H1 (cell line): ENCODE data around the gene UTP14C. TPM values are rescaled to one million over a fixed set of nuclear protein-coding genes. Genes with fewer than 3 reads are reported as not detected.

ENCODE experiments used
- CBX5 ChIP-seq: fragments of 300-800, 300-1000 bp; sonication (generic); IDR thresholded peaks from 2 replicates; pipeline ENCODE4 v1.7.1; 2016; ENCODE audit warnings: antibody characterized with exemption, low read length, low read depth
- RFX5 ChIP-seq: IDR thresholded peaks from 2 replicates; pipeline ENCODE4 v1.6.1; 2011; ENCODE audit warnings: low read depth, low read length, improper control_type of control experiment, borderline replicate concordance
- SP1 ChIP-seq: IDR thresholded peaks from 2 replicates; pipeline ENCODE4 v1.6.1; 2011; ENCODE audit warnings: low read depth, low read length
- TCF12 ChIP-seq: IDR thresholded peaks from 2 replicates; pipeline ENCODE4 v1.6.1; 2011; ENCODE audit warnings: low read depth, mild to moderate bottlenecking, low read length
- TEAD4 ChIP-seq: IDR thresholded peaks from 2 replicates; pipeline ENCODE4 v1.6.1; 2012; ENCODE audit warnings: low read depth, low read length, inconsistent platforms, mixed read lengths
- polyA plus RNA-seq, 7 experiments: library from polyadenylated mRNA; depleted of rRNA in 3 of 7; stranded (reverse) in 5 of 7; unstranded in 2 of 7; fragments of >200 nt in 5 of 7; fragments of 200-250 nt in 2 of 7; gene quantifications; 1 replicate in 5 of 7; 2 replicates in 1 of 7; 4 replicates in 1 of 7; pipeline versions ENCODE4 v1.2.1 to v1.2.3, GENCODE V29; 2011 to 2013; ENCODE audit warnings: missing spikeins in 2 of 7, mixed read lengths in 2 of 7
- total RNA-seq: library from RNA; stranded (reverse); fragmentation: NEBNext Ultra II Directional; extraction: Animal tissue kit (Norgen Biotek cat#: 25700); gene quantifications from 2 replicates; pipeline ENCODE4 v1.2.1, GENCODE V29; 2021

UTP14C gene
- total and polyA plus RNA-seq, 2 of the 8 experiments (the other 6 are each of a cell fraction or from before 2014, with no cell fraction given): 6.8 to 22.7 TPM

- TF ChIP-seq CBX5: no peak
- no peak for TF ChIP-seq TEAD4
- no peak for TF ChIP-seq SP1
- no peak for TF ChIP-seq TCF12
- no peak for TF ChIP-seq RFX5
These were observed 48.1 kb upstream of the UTP14C start (continued) for GRCh38 chr13:51976423-51976822.
